ENCODE measurements around the gene MGRN1. TPM values are rescaled to one million over a fixed set of nuclear protein-coding genes. Genes with fewer than 3 reads are reported as not detected.

The MGRN1 gene
- total and polyA plus RNA-seq, 8 donors = 17.2 to 43.8 (median 30.8) TPM

- ATAC-seq (peak; percentile 69 to 76 (median 74)), DNase-seq (peak; percentile 84 to 94 (median 90)), FAIRE-seq (no peak)
- WGBS, 2 donors = 8 to 17% methylated on average over 51 to 100 of the region's 100 CpGs
- Histone ChIP-seq H3K27me3 (no peaks in the 10 kb centered on the region), H3K4me1 (peaks cover 17 to 24% (median 19%) of the 10 kb centered on the region in 3 donors), H3K27ac (peak within 1 kb of the TSS; percentile 83 to 98 (median 96)), H3K9me3 (no peaks in the 10 kb centered on the region), H3K36me3 (no peaks in the 10 kb centered on the region), H3K4me3 (peak within 1 kb of the TSS; percentile 84 to 97 (median 91))
- no peak for TF ChIP-seq CTCF (IDR thresholded peaks at IDR 0.05)
- intact Hi-C loops (cut with DNase I) = loop anchor here in 1 of 3 donors (10.0 kb wide), 1 partner anchor 340 kb away; the partner anchor contains the start of gene SEC14L5
These were observed 9.8 kb upstream of the MGRN1 start, which contains the start of gene UBALD1 for GRCh38 chr16:4614571-4615383. Gene UBALD1, minus strand, starts transcription at chr16:4614888. Its CDS starts 91 bp downstream, at chr16:4614797.

- H3K9me3 ChIP-seq = no peaks in the 10 kb centered on the region
- intact Hi-C loops (cut with DNase I) = loop anchor here in 1 of 3 donors (10.0 kb wide), 1 partner anchor 339 kb away; the partner anchor contains the start of gene SEC14L5
- peak in 1 of 4 donors; percentile 11 for ATAC-seq
- peak in 5 of 6 donors; percentile 55 to 86 (median 62) for DNase-seq
- H3K4me1 ChIP-seq = peaks cover 17 to 24% (median 19%) of the 10 kb centered on the region in 3 donors
- FAIRE-seq = no peak
- TF ChIP-seq CTCF (IDR thresholded peaks at IDR 0.05) = no peak
- H3K27ac ChIP-seq = peak overlapping the region; percentile 83 to 98 (median 96)
- H3K36me3 ChIP-seq = no peaks in the 10 kb centered on the region
- WGBS, 2 donors = 69 to 74% methylated on average over 39 of the region's 39 CpGs
- peak overlapping the region in 3 of 4 donors; percentile 90 to 97 (median 92) for H3K4me3 ChIP-seq
- no peaks in the 10 kb centered on the region for H3K27me3 ChIP-seq
These were observed 9.1 kb upstream of the MGRN1 start for GRCh38 chr16:4615384-4616046.

GRCh38 chr16:4616047-4616811, 8.4 kb upstream of the MGRN1 start:
- WGBS, 2 donors = 0% methylated on average over 57 of the region's 57 CpGs
- H3K4me1 ChIP-seq = peaks cover 17 to 24% (median 19%) of the 10 kb centered on the region in 3 donors
- no peak for TF ChIP-seq CTCF (IDR thresholded peaks at IDR 0.05)
- H3K4me3 ChIP-seq = peak overlapping the region; percentile 26 to 61 (median 48)
- FAIRE-seq = no peak
- ATAC-seq = peak; percentile 81 to 90 (median 84)
- H3K9me3 ChIP-seq = no peaks in the 10 kb centered on the region
- H3K36me3 ChIP-seq = no peaks in the 10 kb centered on the region
- intact Hi-C loops (cut with DNase I) = loop anchor here in 1 of 3 donors (10.0 kb wide), 1 partner anchor 339 kb away; the partner anchor contains the start of gene SEC14L5
- H3K27ac ChIP-seq = peak overlapping the region; percentile 95 to 98 (median 96)
- DNase-seq = peak; percentile 98 to 100 (median 100)
- H3K27me3 ChIP-seq = no peaks in the 10 kb centered on the region

GRCh38 chr16:4617880-4618279, 6.7 kb upstream of the MGRN1 start:
- Histone ChIP-seq H3K4me3 (no peak overlapping the region), H3K27me3 (no peaks in the 10 kb centered on the region), H3K27ac (peak overlapping the region in 2 of 4 donors; percentile 95 to 98), H3K4me1 (peaks cover 16 to 24% (median 17%) of the 10 kb centered on the region in 3 donors), H3K36me3 (no peaks in the 10 kb centered on the region), H3K9me3 (no peaks in the 10 kb centered on the region)
- no peak for ATAC-seq
- intact Hi-C loops (cut with DNase I) = loop anchor here in 1 of 3 donors (10.0 kb wide), 1 partner anchor 337 kb away; the partner anchor contains the start of gene SEC14L5
- DNase-seq = no peak
- FAIRE-seq = no peak
- no peak for TF ChIP-seq CTCF (IDR thresholded peaks at IDR 0.05)
- 83% methylated on average over 8 of the region's 8 CpGs for WGBS, 2 donors

Measured in pancreas (tissue), 10 donors.